ENCODE data around the gene CELA1.
A peak's percentile ranks its signal among the peaks of the same experiment; 100 is the strongest.

Gene CELA1

GRCh38 chr12:51346581-51346980 lies at the start of gene CELA1:
Gene CELA1, minus strand, starts transcription at chr12:51346679. Its CDS starts 41 bp downstream, at chr12:51346638.
- DNase-seq (ENCODE audit: low read depth in 3 of 3): no peak

GRCh38 chr12:51395283-51396230 lies 49.1 kb upstream of the CELA1 start:
- peak in 1 of 3 experiments; percentile 16 for DNase-seq (ENCODE audit: low read depth in 3 of 3)

GRCh38 chr12:51393676-51394545 lies 47.4 kb upstream of the CELA1 start:
- DNase-seq (ENCODE audit: low read depth in 3 of 3): peak in 1 of 3 experiments; percentile 58

GRCh38 chr12:51392556-51393237 lies 46.2 kb upstream of the CELA1 start:
- no peak for DNase-seq (ENCODE audit: low read depth in 3 of 3)

- peak in 2 of 3 experiments; percentile 56 to 72 for DNase-seq (ENCODE audit: low read depth in 3 of 3)
Measured at GRCh38 chr12:51391283-51392123, 45.0 kb upstream of the CELA1 start, which contains the start of gene GALNT6. Gene GALNT6, minus strand, starts transcription at chr12:51391406. Its CDS starts 11,625 bp downstream, at chr12:51379781.

GRCh38 chr12:51390891-51391282 lies 44.4 kb upstream of the CELA1 start:
- DNase-seq (ENCODE audit: low read depth in 3 of 3): no peak

GRCh38 chr12:51390457-51390856 lies 44.0 kb upstream of the CELA1 start:
- DNase-seq (ENCODE audit: low read depth in 3 of 3): no peak

GRCh38 chr12:51389302-51389999 lies 43.0 kb upstream of the CELA1 start:
- DNase-seq (ENCODE audit: low read depth in 3 of 3): no peak

GRCh38 chr12:51388846-51389245 lies 42.4 kb upstream of the CELA1 start:
- DNase-seq (ENCODE audit: low read depth in 3 of 3): no peak

GRCh38 chr12:51388069-51388799 lies 41.8 kb upstream of the CELA1 start:
- no peak for DNase-seq (ENCODE audit: low read depth in 3 of 3)

GRCh38 chr12:51386351-51386750 lies 39.9 kb upstream of the CELA1 start:
- DNase-seq (ENCODE audit: low read depth in 3 of 3): no peak

- no peak for DNase-seq (ENCODE audit: low read depth in 3 of 3)
Measured at GRCh38 chr12:51383269-51383905, 36.9 kb upstream of the CELA1 start.

GRCh38 chr12:51382173-51382572 lies 35.7 kb upstream of the CELA1 start:
- no peak for DNase-seq (ENCODE audit: low read depth in 3 of 3)

- no peak for DNase-seq (ENCODE audit: low read depth in 3 of 3)
Measured at GRCh38 chr12:51381226-51382079, 35.0 kb upstream of the CELA1 start.

GRCh38 chr12:51379571-51379970 lies 33.1 kb upstream of the CELA1 start:
- DNase-seq (ENCODE audit: low read depth in 3 of 3): no peak

- DNase-seq (ENCODE audit: low read depth in 3 of 3): no peak
Measured at GRCh38 chr12:51378749-51379148, 32.3 kb upstream of the CELA1 start.

GRCh38 chr12:51377099-51377984 lies 30.9 kb upstream of the CELA1 start:
- no peak for DNase-seq (ENCODE audit: low read depth in 3 of 3)
